NCI-H1048 (cell line): ENCODE measurements around the gene GOLT1A.
"Not testable (repeated sequence)": the region's sequence is repeated elsewhere in the genome, so short reads cannot be mapped to it uniquely, and the experiment has no call there.

Experiments
- DNase-seq: peaks from one replicate; lab custom pipeline; 2025; lab: John Stamatoyannopoulos, UW

Gene GOLT1A

GRCh38 chr1:204248954-204249353 is 35.2 kb upstream of the GOLT1A start:
- DNase-seq = no peak

- DNase-seq = no peak
Observed at GRCh38 chr1:204246876-204247275, 33.1 kb upstream of the GOLT1A start.

- DNase-seq = no peak
Observed at GRCh38 chr1:204242920-204243319, 29.1 kb upstream of the GOLT1A start.

- no peak for DNase-seq
Observed at GRCh38 chr1:204241914-204242313, 28.1 kb upstream of the GOLT1A start.

- DNase-seq = no peak
Observed at GRCh38 chr1:204241050-204241449, 27.3 kb upstream of the GOLT1A start.

GRCh38 chr1:204240233-204240632 is 26.4 kb upstream of the GOLT1A start:
- no peak for DNase-seq

- DNase-seq = not testable (repeated sequence)
Observed at GRCh38 chr1:204239401-204239800, 25.6 kb upstream of the GOLT1A start.

- DNase-seq = not testable (repeated sequence)
Observed at GRCh38 chr1:204238520-204238919, 24.7 kb upstream of the GOLT1A start.

GRCh38 chr1:204237515-204237914 is 23.7 kb upstream of the GOLT1A start:
- DNase-seq = not testable (repeated sequence)

- DNase-seq = no peak
Observed at GRCh38 chr1:204232526-204232925, 18.7 kb upstream of the GOLT1A start.

- no peak for DNase-seq
Observed at GRCh38 chr1:204230211-204230610, 16.4 kb upstream of the GOLT1A start.

- no peak for DNase-seq
Observed at GRCh38 chr1:204228896-204229295, 15.1 kb upstream of the GOLT1A start.

- DNase-seq = no peak
Observed at GRCh38 chr1:204227996-204228785, 14.4 kb upstream of the GOLT1A start.

GRCh38 chr1:204227351-204227750 is 13.6 kb upstream of the GOLT1A start:
- DNase-seq = no peak

- DNase-seq = no peak
Observed at GRCh38 chr1:204225841-204226735, 12.3 kb upstream of the GOLT1A start.

GRCh38 chr1:204224655-204225054 is 10.9 kb upstream of the GOLT1A start:
- no peak for DNase-seq

GRCh38 chr1:204223129-204223860 is 9.5 kb upstream of the GOLT1A start:
- DNase-seq = no peak

- DNase-seq = no peak
Observed at GRCh38 chr1:204222764-204223055, 8.9 kb upstream of the GOLT1A start.

- no peak for DNase-seq
Observed at GRCh38 chr1:204222006-204222763, 8.4 kb upstream of the GOLT1A start.

- no peak for DNase-seq
Observed at GRCh38 chr1:204221271-204221670, 7.5 kb upstream of the GOLT1A start.

GRCh38 chr1:204219971-204220616 is 6.3 kb upstream of the GOLT1A start:
- no peak for DNase-seq
